Inflammatory macrophage treated with lipopolysaccharide for 4 hours (primary cell): ENCODE results near the gene TUT1.

Experiments used
- DNase-seq: peaks from one replicate; pipeline ENCODE4 v3.0.0-alpha.2; 2020

Gene TUT1

GRCh38 chr11:62539238-62539925, 51.9 kb downstream of the TUT1 start:
- peak; percentile 80 for DNase-seq

GRCh38 chr11:62538470-62539237, 52.7 kb downstream of the TUT1 start:
- DNase-seq, result no peak

- DNase-seq, result no peak
Measured at GRCh38 chr11:62536301-62536957, 54.9 kb downstream of the TUT1 start.

- no peak for DNase-seq
Measured at GRCh38 chr11:62535802-62536201, 55.5 kb downstream of the TUT1 start.

GRCh38 chr11:62534779-62535545, 56.4 kb downstream of the TUT1 start:
- no peak for DNase-seq

- no peak for DNase-seq
Measured at GRCh38 chr11:62532096-62532495, 59.2 kb downstream of the TUT1 start.
